Kidney epithelial cell (primary cell): Measurements from ENCODE around the gene TMEM91. TPM values are rescaled to one million over a fixed set of nuclear protein-coding genes. Genes with fewer than 3 reads are reported as not detected.

Experiments
- DNase-seq: peaks from one replicate; pipeline ENCODE4 v3.0.0-alpha.2; 2010; ENCODE audit warnings: low read depth
- H3K27me3 ChIP-seq: 2 replicates; pipeline ENCODE4 v1.6.0; 2011; ENCODE audit warnings: low read length; ENCODE audit not compliant: control insufficient read depth, insufficient read depth
- H3K36me3 ChIP-seq: 2 replicates; pipeline ENCODE4 v1.5.1; 2011; ENCODE audit warnings: low read length; ENCODE audit not compliant: control insufficient read depth, insufficient read depth
- H3K4me3 ChIP-seq: 2 replicates; pipeline ENCODE4 v1.5.1; 2011; ENCODE audit warnings: low read depth, mild to moderate bottlenecking, control low read depth, low read length
- total RNA-seq: library from RNA; depleted of rRNA; stranded (reverse); fragments of >200 nt; gene quantifications from 2 replicates; pipeline ENCODE4 v1.2.3, GENCODE V29; 2015
- TF ChIP-seq, protein P1 (sequence below): IDR thresholded peaks from 2 replicates; pipeline ENCODE4 v1.5.1; 2011; ENCODE audit warnings: mild to moderate bottlenecking, moderate library complexity, low read length, control low read depth, inconsistent platforms; ENCODE audit not compliant: insufficient read depth, poor library complexity, severe bottlenecking

The TMEM91 gene
- total RNA-seq, 1 donor from 2014 or later: 1.6 TPM

GRCh38 chr19:41399525-41399924 lies 23.2 kb downstream of the TMEM91 start:
- no peak for DNase-seq
- H3K27me3 ChIP-seq: no peaks in the 10 kb centered on the region
- H3K36me3 ChIP-seq: no peaks in the 10 kb centered on the region
- TF ChIP-seq, protein P1, sequence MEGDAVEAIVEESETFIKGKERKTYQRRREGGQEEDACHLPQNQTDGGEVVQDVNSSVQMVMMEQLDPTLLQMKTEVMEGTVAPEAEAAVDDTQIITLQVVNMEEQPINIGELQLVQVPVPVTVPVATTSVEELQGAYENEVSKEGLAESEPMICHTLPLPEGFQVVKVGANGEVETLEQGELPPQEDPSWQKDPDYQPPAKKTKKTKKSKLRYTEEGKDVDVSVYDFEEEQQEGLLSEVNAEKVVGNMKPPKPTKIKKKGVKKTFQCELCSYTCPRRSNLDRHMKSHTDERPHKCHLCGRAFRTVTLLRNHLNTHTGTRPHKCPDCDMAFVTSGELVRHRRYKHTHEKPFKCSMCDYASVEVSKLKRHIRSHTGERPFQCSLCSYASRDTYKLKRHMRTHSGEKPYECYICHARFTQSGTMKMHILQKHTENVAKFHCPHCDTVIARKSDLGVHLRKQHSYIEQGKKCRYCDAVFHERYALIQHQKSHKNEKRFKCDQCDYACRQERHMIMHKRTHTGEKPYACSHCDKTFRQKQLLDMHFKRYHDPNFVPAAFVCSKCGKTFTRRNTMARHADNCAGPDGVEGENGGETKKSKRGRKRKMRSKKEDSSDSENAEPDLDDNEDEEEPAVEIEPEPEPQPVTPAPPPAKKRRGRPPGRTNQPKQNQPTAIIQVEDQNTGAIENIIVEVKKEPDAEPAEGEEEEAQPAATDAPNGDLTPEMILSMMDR: no peak
- no peak overlapping the region for H3K4me3 ChIP-seq

DNA sequence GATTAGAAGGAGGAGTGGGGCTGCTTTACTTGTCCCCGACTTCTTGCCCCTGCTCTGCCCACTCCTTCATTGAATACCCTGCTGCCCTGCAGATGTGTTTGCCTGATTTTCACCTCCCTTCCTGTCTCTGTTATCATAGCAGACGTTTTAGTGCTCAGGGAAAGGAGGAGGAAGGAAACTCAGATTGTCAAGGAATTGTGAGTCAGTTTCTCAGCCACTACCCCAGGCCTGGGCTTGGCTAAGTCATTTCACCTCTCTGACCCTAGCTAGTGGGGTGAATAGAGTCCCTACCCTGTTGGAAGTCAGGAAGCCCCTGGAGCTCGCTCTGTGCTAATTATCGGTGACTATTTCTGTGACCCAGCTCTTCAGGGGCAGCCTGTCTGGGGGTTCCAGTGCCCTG lies 25.1 kb downstream of the TMEM91 start:
- H3K36me3 ChIP-seq: no peaks in the 10 kb centered on the region
- H3K4me3 ChIP-seq: no peak overlapping the region
- no peak for DNase-seq
- TF ChIP-seq, protein P1: no peak
- no peaks in the 10 kb centered on the region for H3K27me3 ChIP-seq

DNA sequence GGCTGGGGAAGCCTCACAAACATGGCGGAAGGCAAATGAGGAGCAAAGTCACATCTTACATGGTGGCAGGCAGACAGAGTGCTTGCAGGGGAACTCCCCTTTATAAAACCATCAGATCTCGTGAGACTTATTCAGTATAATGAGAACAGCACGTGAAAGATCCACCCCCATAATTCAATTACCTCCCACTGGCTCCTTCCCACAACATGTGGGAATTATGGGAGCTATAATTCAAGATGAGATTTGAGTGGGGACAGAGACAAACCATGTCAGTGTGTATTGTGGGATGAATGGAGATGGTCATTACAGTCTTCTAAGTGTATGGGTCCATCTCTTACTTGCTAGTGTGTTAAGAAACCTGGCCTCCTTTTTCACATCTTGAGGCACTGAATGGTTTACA lies 25.7 kb downstream of the TMEM91 start:
- no peak for DNase-seq
- Histone ChIP-seq H3K4me3 (no peak overlapping the region), H3K27me3 (no peaks in the 10 kb centered on the region), H3K36me3 (no peaks in the 10 kb centered on the region)
- TF ChIP-seq, protein P1: no peak

- Histone ChIP-seq H3K27me3 (no peaks in the 10 kb centered on the region), H3K36me3 (no peaks in the 10 kb centered on the region), H3K4me3 (no peak overlapping the region)
- TF ChIP-seq, protein P1: no peak
- no peak for DNase-seq
Measured at GRCh38 chr19:41403181-41403970, 27.0 kb downstream of the TMEM91 start.

- TF ChIP-seq, protein P1: no peak
- DNase-seq: no peak
- H3K4me3 ChIP-seq: no peak overlapping the region
- no peaks in the 10 kb centered on the region for H3K27me3 ChIP-seq
- H3K36me3 ChIP-seq: no peaks in the 10 kb centered on the region
Measured at GRCh38 chr19:41405776-41406175, 29.4 kb downstream of the TMEM91 start.

DNA sequence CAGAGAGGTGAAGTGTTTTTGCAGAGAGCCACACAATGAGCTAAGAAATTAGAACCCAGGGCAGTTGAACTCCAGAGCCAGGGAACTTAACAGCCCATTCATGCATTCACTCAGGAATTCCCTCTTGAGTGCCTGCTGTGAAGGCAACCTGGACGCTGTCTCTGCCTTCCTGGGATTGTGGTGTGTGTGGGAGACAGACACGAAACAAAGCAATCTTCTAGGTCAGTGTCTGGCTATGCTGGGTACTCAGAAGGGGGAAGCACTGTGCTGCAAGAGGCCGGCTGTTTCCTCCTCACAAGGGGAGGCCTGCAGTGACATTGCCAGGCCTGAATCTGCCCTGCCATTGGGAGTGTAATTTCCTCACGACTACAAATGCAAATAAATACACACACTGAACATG lies 30.9 kb downstream of the TMEM91 start:
- H3K36me3 ChIP-seq: no peaks in the 10 kb centered on the region
- no peaks in the 10 kb centered on the region for H3K27me3 ChIP-seq
- no peak overlapping the region for H3K4me3 ChIP-seq
- TF ChIP-seq, protein P1: no peak
- DNase-seq: peak; percentile 29
